GM13977 (cell line): ENCODE data around the gene FGF18.

Experiments
- DNase-seq: peaks from one replicate; pipeline ENCODE4 v3.0.0; 2012; ENCODE audit warnings: low spot score
- in situ Hi-C: fragments of 300-500 bp; cut with MboI; formaldehyde crosslinking; loops from one replicate; pipeline ENCODE4 v1.12.0; 2022; ENCODE audit warnings: low sequenced_read_pairs, low pct_unique_long_range_greater_than_20kb, mixed read lengths, inconsistent platforms; ENCODE audit not compliant: unreplicated experiment
- TF ChIP-seq, protein P1 (sequence below): IDR thresholded peaks from 2 replicates; pipeline ENCODE4 v1.5.1; 2012; ENCODE audit warnings: mild to moderate bottlenecking, control low read depth; ENCODE audit not compliant: insufficient read depth; ENCODE audit errors: extremely low read depth, missing control alignments

Gene FGF18

DNA sequence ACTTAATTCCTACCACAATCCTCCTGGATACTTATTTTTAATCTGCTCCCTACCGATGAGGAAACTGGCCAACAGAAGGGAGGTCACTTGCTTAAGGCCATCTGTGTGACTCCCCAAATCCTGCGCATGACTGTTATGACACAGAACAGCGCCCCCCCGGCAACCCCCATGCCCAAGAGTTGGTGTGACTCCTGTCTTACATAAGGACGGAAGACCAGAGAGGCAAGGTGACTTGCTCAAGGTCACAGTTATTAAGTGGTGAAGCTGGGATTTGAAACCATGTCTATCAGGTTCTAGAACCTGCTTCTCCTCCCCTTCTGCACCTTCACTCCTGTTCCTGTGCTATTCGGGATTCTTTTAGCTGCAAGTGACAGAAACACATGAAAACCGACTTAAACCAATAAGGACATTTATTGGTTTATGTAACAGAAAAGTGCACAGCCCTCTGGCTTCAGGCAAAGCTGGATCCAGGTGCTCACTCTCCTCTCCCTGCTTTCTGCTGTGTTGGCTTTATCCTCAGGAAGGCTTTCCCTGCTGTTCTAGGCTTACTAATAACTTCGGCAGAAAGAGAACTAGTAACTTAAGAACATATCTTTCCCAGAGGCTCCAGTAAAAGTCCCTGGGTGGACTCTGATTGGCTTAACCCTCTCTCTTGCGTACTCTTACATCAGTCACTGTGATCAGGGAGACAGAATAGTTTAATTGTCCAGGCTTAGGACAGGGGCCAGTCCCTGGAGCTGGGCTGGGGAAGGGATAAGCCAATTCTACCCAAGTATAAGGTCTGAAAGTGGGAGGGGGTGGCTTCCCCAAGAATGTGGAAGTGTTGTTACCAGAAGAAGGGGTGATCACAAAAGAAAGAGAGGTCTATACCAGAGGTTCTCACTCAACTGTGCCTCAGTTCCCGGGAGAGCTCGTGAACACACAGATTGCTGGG lies 43.7 kb downstream of the FGF18 start:
- no peak for DNase-seq
- in situ Hi-C loops = no loop called here
- TF ChIP-seq, protein P1, sequence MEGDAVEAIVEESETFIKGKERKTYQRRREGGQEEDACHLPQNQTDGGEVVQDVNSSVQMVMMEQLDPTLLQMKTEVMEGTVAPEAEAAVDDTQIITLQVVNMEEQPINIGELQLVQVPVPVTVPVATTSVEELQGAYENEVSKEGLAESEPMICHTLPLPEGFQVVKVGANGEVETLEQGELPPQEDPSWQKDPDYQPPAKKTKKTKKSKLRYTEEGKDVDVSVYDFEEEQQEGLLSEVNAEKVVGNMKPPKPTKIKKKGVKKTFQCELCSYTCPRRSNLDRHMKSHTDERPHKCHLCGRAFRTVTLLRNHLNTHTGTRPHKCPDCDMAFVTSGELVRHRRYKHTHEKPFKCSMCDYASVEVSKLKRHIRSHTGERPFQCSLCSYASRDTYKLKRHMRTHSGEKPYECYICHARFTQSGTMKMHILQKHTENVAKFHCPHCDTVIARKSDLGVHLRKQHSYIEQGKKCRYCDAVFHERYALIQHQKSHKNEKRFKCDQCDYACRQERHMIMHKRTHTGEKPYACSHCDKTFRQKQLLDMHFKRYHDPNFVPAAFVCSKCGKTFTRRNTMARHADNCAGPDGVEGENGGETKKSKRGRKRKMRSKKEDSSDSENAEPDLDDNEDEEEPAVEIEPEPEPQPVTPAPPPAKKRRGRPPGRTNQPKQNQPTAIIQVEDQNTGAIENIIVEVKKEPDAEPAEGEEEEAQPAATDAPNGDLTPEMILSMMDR = no peak

DNA sequence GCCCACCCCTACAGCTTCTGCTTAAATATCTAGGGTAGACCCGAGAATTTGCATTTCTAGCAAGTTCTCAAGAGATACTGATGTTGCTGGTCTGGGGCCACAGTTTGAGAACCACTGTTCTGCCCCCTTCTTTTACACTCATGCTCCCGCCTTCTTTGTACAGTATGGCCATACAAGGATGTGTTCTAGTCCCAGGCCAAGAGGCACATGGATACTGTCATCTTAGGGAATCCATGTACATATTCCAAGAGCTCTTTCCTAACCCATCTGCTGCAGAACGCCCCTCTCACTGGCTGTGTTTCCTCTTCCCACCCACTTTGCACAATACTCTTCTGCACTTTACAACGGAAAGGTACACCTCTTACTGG lies 44.4 kb downstream of the FGF18 start:
- TF ChIP-seq, protein P1 = no peak
- no peak for DNase-seq
- in situ Hi-C loops = no loop called here

DNA sequence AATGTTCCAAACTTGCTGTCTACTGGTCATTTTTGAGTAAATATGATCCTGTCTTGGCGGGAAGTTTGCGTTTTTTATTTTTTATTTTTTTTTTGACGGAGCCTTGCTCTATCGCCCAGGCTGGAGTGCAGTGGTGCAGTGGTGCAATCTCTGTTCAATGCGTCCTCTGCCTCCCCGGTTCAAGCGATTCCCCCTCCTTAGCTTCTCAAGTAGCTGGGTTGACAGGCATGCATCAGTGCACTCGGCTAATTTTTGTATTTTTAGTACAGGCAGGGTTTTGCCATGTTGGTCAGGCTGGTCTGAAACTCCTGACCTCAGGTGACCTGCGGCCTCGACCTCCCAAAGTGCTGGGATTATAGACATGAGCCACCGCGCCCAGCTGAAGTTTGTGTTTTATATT lies 45.4 kb downstream of the FGF18 start:
- no peak for DNase-seq
- in situ Hi-C loops = no loop called here
- TF ChIP-seq, protein P1 = no peak

DNA sequence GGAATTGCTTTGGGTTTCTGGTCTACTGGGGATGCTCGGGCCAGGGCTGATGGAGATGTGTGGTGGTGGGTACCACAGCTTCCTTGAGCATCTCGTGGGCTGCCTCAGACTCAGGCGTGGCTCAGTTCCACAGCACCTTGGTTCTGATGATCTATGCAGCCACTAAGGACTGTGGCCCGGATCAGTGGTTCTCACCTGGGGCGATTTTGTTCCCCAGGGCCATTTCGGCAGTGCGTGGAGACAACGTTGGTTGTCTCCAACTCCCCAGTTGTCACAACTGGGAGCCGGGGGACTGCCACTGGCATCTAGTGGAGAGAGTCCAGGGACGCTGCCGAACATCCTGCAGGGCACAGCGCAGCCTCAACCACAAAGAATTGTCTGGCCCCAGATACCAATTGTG lies 47.7 kb downstream of the FGF18 start:
- TF ChIP-seq, protein P1 = no peak
- in situ Hi-C loops = no loop called here
- no peak for DNase-seq

DNA sequence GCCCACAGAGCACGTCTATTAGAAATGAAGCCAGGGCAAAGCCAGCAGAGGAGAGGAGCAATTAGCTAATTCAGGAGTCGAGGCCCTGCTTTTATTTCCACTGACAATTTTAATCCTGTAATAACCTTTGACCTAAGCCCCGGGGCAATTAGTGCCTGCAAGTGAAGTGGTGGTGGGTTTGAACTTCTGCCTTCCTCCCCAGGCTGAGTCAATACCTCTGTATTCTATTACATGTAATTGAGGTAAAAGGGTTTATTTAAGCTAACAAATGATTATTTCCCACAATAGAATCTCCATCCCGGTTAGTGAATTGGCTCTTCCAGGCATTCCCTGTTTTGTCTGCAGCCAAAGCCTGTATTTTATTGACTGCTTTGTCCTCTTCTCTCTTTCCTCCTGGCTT lies 49.9 kb downstream of the FGF18 start:
- in situ Hi-C loops = no loop called here
- no peak for DNase-seq
- TF ChIP-seq, protein P1 = no peak

DNA sequence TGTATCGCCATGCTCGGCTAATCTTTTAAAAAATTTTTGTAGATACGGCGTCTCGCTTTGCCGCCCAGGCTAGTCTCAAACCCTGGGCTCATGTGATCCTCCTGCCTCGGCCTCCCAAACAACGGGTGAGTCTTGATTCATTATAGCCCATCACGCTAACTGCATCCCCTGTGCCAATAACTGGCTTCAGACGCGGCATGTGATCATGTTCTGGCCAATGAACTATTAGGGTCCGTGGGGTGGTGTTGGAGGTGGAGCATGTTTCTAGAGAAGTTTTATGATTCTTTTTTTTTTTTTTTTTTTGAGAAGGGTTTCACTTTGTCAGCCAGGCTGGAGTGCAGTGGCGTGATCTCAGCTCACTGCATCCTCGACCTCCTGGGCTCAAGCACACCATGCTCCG lies 51.0 kb downstream of the FGF18 start:
- no peak for DNase-seq
- TF ChIP-seq, protein P1 = no peak
- in situ Hi-C loops = no loop called here
